ENCODE measurements around the gene GALNT13.
"Not testable (repeated sequence)": the region's sequence is repeated elsewhere in the genome, so short reads cannot be mapped to it uniquely, and the experiment has no call there.

GALNT13 gene

GRCh38 chr2:154437104-154437503, 565.4 kb downstream of the GALNT13 start:
- DNase-seq = no peak

GRCh38 chr2:154439156-154439555, 567.4 kb downstream of the GALNT13 start:
- no peak for DNase-seq

- DNase-seq = no peak
Observed at GRCh38 chr2:154443919-154444318, 572.2 kb downstream of the GALNT13 start.

- no peak for DNase-seq
Observed at GRCh38 chr2:154446324-154446723, 574.6 kb downstream of the GALNT13 start.

- DNase-seq = no peak
Observed at GRCh38 chr2:154447727-154448418, 576.2 kb downstream of the GALNT13 start.

- no peak for DNase-seq
Observed at GRCh38 chr2:154449951-154450658, 578.4 kb downstream of the GALNT13 start.

- no peak for DNase-seq
Observed at GRCh38 chr2:154452471-154452870, 580.7 kb downstream of the GALNT13 start.

GRCh38 chr2:154452906-154453493, 581.3 kb downstream of the GALNT13 start:
- peak; percentile 18 for DNase-seq

- DNase-seq = peak; percentile 42
Observed at GRCh38 chr2:154455166-154455565, 583.4 kb downstream of the GALNT13 start.

GRCh38 chr2:154455866-154456265, 584.1 kb downstream of the GALNT13 start:
- DNase-seq = no peak

GRCh38 chr2:154457286-154457685, 585.6 kb downstream of the GALNT13 start:
- no peak for DNase-seq

GRCh38 chr2:154459286-154459685, 587.6 kb downstream of the GALNT13 start:
- DNase-seq = no peak

GRCh38 chr2:154462634-154463033, 590.9 kb downstream of the GALNT13 start:
- DNase-seq = no peak

GRCh38 chr2:154466226-154466625, 594.5 kb downstream of the GALNT13 start:
- DNase-seq = peak; percentile 34

GRCh38 chr2:154470376-154470775, 598.7 kb downstream of the GALNT13 start:
- DNase-seq = no peak

- DNase-seq = not testable (repeated sequence)
Observed at GRCh38 chr2:154471492-154471891, 599.8 kb downstream of the GALNT13 start.

GRCh38 chr2:154477319-154477718, 605.6 kb downstream of the GALNT13 start:
- DNase-seq = no peak

- DNase-seq = no peak
Observed at GRCh38 chr2:154480521-154480920, 608.8 kb downstream of the GALNT13 start.

- DNase-seq = no peak
Observed at GRCh38 chr2:154481336-154481735, 609.6 kb downstream of the GALNT13 start.

- DNase-seq = no peak
Observed at GRCh38 chr2:154484338-154485099, 612.8 kb downstream of the GALNT13 start.

- no peak for DNase-seq
Observed at GRCh38 chr2:154488801-154489200, 617.1 kb downstream of the GALNT13 start.

- no peak for DNase-seq
Observed at GRCh38 chr2:154489266-154489858, 617.6 kb downstream of the GALNT13 start.

- no peak for DNase-seq
Observed at GRCh38 chr2:154490530-154490929, 618.8 kb downstream of the GALNT13 start.

All from HCEC 1CT (cell line).